ENCODE data around the gene ZNF366.

ZNF366 gene

GRCh38 chr5:72505539-72506157 lies 1.6 kb downstream of the ZNF366 start:
- no peaks in the 10 kb centered on the region for H3K36me3 ChIP-seq (ENCODE audit: control insufficient read depth in 2 of 2, insufficient read depth in 1 of 2, low read length in 2 of 2)
- ChIA-PET POLR2A (no interaction called here), CTCF (interaction anchor here (0.7 to 2.5 kb wide), 2 partner anchors 18 to 139 kb away, joined by 3 to 9 read pairs; no protein-coding TSS in a partner anchor)
- H3K27ac ChIP-seq (ENCODE audit: extremely low read depth, low read depth, low read length) = no peak overlapping the region
- no peak overlapping the region for H3K4me3 ChIP-seq (ENCODE audit: low read depth, low read length)
- TF ChIP-seq ZNF600 (tag by site-specific recombination; IDR thresholded peaks at IDR 0.05) (no peak), ZNF350 (tag by site-specific recombination; IDR thresholded peaks at IDR 0.05) (no peak), PRDM4 (tag by site-specific recombination; IDR thresholded peaks at IDR 0.05) (no peak), ZSCAN18 (tag by site-specific recombination; IDR thresholded peaks at IDR 0.05) (no peak), MYNN (tag by site-specific recombination; IDR thresholded peaks at IDR 0.05; ENCODE audit: borderline replicate concordance) (no peak), KLF17 (tag by site-specific recombination; IDR thresholded peaks at IDR 0.05) (no peak), MZF1 (tag by site-specific recombination; IDR thresholded peaks at IDR 0.05; ENCODE audit: borderline replicate concordance) (no peak), ZNF398 (tag by site-specific recombination; IDR thresholded peaks at IDR 0.05) (no peak), ZNF596 (tag by site-specific recombination; IDR thresholded peaks at IDR 0.05) (no peak)
- TF ChIP-seq, protein P1, sequence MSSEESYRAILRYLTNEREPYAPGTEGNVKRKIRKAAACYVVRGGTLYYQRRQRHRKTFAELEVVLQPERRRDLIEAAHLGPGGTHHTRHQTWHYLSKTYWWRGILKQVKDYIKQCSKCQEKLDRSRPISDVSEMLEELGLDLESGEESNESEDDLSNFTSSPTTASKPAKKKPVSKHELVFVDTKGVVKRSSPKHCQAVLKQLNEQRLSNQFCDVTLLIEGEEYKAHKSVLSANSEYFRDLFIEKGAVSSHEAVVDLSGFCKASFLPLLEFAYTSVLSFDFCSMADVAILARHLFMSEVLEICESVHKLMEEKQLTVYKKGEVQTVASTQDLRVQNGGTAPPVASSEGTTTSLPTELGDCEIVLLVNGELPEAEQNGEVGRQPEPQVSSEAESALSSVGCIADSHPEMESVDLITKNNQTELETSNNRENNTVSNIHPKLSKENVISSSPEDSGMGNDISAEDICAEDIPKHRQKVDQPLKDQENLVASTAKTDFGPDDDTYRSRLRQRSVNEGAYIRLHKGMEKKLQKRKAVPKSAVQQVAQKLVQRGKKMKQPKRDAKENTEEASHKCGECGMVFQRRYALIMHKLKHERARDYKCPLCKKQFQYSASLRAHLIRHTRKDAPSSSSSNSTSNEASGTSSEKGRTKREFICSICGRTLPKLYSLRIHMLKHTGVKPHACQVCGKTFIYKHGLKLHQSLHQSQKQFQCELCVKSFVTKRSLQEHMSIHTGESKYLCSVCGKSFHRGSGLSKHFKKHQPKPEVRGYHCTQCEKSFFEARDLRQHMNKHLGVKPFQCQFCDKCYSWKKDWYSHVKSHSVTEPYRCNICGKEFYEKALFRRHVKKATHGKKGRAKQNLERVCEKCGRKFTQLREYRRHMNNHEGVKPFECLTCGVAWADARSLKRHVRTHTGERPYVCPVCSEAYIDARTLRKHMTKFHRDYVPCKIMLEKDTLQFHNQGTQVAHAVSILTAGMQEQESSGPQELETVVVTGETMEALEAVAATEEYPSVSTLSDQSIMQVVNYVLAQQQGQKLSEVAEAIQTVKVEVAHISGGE (tag by site-specific recombination; conservative IDR thresholded peaks at IDR 0.05; ENCODE audit: low read depth) = no peak
- TF ChIP-seq, protein P2, sequence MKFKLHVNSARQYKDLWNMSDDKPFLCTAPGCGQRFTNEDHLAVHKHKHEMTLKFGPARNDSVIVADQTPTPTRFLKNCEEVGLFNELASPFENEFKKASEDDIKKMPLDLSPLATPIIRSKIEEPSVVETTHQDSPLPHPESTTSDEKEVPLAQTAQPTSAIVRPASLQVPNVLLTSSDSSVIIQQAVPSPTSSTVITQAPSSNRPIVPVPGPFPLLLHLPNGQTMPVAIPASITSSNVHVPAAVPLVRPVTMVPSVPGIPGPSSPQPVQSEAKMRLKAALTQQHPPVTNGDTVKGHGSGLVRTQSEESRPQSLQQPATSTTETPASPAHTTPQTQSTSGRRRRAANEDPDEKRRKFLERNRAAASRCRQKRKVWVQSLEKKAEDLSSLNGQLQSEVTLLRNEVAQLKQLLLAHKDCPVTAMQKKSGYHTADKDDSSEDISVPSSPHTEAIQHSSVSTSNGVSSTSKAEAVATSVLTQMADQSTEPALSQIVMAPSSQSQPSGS (tag by site-specific recombination; IDR thresholded peaks at IDR 0.05; ENCODE audit: low read depth) = no peak
- TF ChIP-seq, protein P3, sequence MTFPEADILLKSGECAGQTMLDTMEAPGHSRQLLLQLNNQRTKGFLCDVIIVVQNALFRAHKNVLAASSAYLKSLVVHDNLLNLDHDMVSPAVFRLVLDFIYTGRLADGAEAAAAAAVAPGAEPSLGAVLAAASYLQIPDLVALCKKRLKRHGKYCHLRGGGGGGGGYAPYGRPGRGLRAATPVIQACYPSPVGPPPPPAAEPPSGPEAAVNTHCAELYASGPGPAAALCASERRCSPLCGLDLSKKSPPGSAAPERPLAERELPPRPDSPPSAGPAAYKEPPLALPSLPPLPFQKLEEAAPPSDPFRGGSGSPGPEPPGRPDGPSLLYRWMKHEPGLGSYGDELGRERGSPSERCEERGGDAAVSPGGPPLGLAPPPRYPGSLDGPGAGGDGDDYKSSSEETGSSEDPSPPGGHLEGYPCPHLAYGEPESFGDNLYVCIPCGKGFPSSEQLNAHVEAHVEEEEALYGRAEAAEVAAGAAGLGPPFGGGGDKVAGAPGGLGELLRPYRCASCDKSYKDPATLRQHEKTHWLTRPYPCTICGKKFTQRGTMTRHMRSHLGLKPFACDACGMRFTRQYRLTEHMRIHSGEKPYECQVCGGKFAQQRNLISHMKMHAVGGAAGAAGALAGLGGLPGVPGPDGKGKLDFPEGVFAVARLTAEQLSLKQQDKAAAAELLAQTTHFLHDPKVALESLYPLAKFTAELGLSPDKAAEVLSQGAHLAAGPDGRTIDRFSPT (tag by site-specific recombination; IDR thresholded peaks at IDR 0.05) = no peak
- no peaks in the 10 kb centered on the region for H3K9me3 ChIP-seq (ENCODE audit: control insufficient read depth, insufficient read depth, low read depth, low read length)
- no peaks in the 10 kb centered on the region for H3K4me1 ChIP-seq (ENCODE audit: control insufficient read depth, insufficient read depth, low read length)
